HEK293 (cell line): Measurements from ENCODE around the gene PCDHGC4.

Experiments used
- ZBTB8A ChIP-seq: fragments of 450-650 bp; formaldehyde crosslinking; IDR thresholded peaks from 2 replicates; pipeline ENCODE4 v1.5.1; 2016; ENCODE audit warnings: missing biosample characterization, missing genetic modification characterization
- ZNF132 ChIP-seq: fragments of 450-650 bp; formaldehyde crosslinking; IDR thresholded peaks from 2 replicates; pipeline ENCODE4 v1.5.1; 2017; ENCODE audit warnings: missing biosample characterization, missing genetic modification characterization, borderline replicate concordance
- ZXDB ChIP-seq: fragments of 450-650 bp; formaldehyde crosslinking; IDR thresholded peaks from 2 replicates; pipeline ENCODE4 v1.5.1; 2016; ENCODE audit warnings: missing biosample characterization, missing genetic modification characterization
- TF ChIP-seq, protein P1 (sequence below): fragments of 450-650 bp; formaldehyde crosslinking; conservative IDR thresholded peaks from 2 replicates; pipeline ENCODE4 v1.5.1; 2016; ENCODE audit warnings: low read depth, missing biosample characterization, missing genetic modification characterization
- TF ChIP-seq, protein P2 (sequence below): fragments of 450-650 bp; formaldehyde crosslinking; IDR thresholded peaks from 2 replicates; pipeline ENCODE4 v1.5.1; 2016; ENCODE audit warnings: missing biosample characterization, missing genetic modification characterization
- TF ChIP-seq, protein P3 (sequence below): fragments of 450-650 bp; formaldehyde crosslinking; optimal IDR thresholded peaks from 2 replicates; pipeline ENCODE3; 2016; ENCODE audit warnings: missing biosample characterization, mild to moderate bottlenecking, missing genetic modification characterization
- TF ChIP-seq, protein P4 (sequence below): fragments of 450-650 bp; formaldehyde crosslinking; IDR thresholded peaks from 2 replicates; pipeline ENCODE4 v1.5.1; 2017; ENCODE audit warnings: missing biosample characterization, missing genetic modification characterization
- TF ChIP-seq, protein P5 (sequence below): fragments of 450-650 bp; formaldehyde crosslinking; IDR thresholded peaks from 2 replicates; pipeline ENCODE4 v1.5.1; 2016; ENCODE audit warnings: missing biosample characterization, missing genetic modification characterization
- TF ChIP-seq, protein P6 (sequence below): fragments of 450-650 bp; formaldehyde crosslinking; IDR thresholded peaks from 2 replicates; pipeline ENCODE4 v1.5.1; 2016; ENCODE audit warnings: missing biosample characterization, missing genetic modification characterization

PCDHGC4 gene

DNA sequence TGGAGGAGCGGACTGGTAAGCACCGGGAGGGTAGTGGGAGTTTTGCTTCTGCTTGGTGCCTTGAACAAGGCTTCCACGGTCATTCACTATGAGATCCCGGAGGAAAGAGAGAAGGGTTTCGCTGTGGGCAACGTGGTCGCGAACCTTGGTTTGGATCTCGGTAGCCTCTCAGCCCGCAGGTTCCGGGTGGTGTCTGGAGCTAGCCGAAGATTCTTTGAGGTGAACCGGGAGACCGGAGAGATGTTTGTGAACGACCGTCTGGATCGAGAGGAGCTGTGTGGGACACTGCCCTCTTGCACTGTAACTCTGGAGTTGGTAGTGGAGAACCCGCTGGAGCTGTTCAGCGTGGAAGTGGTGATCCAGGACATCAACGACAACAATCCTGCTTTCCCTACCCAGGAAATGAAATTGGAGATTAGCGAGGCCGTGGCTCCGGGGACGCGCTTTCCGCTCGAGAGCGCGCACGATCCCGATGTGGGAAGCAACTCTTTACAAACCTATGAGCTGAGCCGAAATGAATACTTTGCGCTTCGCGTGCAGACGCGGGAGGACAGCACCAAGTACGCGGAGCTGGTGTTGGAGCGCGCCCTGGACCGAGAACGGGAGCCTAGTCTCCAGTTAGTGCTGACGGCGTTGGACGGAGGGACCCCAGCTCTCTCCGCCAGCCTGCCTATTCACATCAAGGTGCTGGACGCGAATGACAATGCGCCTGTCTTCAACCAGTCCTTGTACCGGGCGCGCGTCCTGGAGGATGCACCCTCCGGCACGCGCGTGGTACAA, 8.5 kb upstream of the PCDHGC4 start (continued):
- TF ChIP-seq, protein P1, sequence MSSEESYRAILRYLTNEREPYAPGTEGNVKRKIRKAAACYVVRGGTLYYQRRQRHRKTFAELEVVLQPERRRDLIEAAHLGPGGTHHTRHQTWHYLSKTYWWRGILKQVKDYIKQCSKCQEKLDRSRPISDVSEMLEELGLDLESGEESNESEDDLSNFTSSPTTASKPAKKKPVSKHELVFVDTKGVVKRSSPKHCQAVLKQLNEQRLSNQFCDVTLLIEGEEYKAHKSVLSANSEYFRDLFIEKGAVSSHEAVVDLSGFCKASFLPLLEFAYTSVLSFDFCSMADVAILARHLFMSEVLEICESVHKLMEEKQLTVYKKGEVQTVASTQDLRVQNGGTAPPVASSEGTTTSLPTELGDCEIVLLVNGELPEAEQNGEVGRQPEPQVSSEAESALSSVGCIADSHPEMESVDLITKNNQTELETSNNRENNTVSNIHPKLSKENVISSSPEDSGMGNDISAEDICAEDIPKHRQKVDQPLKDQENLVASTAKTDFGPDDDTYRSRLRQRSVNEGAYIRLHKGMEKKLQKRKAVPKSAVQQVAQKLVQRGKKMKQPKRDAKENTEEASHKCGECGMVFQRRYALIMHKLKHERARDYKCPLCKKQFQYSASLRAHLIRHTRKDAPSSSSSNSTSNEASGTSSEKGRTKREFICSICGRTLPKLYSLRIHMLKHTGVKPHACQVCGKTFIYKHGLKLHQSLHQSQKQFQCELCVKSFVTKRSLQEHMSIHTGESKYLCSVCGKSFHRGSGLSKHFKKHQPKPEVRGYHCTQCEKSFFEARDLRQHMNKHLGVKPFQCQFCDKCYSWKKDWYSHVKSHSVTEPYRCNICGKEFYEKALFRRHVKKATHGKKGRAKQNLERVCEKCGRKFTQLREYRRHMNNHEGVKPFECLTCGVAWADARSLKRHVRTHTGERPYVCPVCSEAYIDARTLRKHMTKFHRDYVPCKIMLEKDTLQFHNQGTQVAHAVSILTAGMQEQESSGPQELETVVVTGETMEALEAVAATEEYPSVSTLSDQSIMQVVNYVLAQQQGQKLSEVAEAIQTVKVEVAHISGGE (tag by site-specific recombination), result 0 out of 2 replicates have a peak, but pooled peaks have one; percentile 5
- TF ChIP-seq, protein P2, sequence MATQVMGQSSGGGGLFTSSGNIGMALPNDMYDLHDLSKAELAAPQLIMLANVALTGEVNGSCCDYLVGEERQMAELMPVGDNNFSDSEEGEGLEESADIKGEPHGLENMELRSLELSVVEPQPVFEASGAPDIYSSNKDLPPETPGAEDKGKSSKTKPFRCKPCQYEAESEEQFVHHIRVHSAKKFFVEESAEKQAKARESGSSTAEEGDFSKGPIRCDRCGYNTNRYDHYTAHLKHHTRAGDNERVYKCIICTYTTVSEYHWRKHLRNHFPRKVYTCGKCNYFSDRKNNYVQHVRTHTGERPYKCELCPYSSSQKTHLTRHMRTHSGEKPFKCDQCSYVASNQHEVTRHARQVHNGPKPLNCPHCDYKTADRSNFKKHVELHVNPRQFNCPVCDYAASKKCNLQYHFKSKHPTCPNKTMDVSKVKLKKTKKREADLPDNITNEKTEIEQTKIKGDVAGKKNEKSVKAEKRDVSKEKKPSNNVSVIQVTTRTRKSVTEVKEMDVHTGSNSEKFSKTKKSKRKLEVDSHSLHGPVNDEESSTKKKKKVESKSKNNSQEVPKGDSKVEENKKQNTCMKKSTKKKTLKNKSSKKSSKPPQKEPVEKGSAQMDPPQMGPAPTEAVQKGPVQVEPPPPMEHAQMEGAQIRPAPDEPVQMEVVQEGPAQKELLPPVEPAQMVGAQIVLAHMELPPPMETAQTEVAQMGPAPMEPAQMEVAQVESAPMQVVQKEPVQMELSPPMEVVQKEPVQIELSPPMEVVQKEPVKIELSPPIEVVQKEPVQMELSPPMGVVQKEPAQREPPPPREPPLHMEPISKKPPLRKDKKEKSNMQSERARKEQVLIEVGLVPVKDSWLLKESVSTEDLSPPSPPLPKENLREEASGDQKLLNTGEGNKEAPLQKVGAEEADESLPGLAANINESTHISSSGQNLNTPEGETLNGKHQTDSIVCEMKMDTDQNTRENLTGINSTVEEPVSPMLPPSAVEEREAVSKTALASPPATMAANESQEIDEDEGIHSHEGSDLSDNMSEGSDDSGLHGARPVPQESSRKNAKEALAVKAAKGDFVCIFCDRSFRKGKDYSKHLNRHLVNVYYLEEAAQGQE (tag by site-specific recombination), result peak; percentile 61
- TF ChIP-seq, protein P3, sequence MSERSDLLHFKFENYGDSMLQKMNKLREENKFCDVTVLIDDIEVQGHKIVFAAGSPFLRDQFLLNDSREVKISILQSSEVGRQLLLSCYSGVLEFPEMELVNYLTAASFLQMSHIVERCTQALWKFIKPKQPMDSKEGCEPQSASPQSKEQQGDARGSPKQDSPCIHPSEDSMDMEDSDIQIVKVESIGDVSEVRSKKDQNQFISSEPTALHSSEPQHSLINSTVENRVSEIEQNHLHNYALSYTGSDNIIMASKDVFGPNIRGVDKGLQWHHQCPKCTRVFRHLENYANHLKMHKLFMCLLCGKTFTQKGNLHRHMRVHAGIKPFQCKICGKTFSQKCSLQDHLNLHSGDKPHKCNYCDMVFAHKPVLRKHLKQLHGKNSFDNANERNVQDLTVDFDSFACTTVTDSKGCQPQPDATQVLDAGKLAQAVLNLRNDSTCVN (tag by site-specific recombination), result peak; percentile 81
- TF ChIP-seq ZXDB (0 out of 2 replicates have a peak, but pooled peaks have one; percentile 16), ZBTB8A (peak; percentile 44; the same call in 1 of the 2 replicates), ZNF132 (tag by site-specific recombination) (no peak)
- TF ChIP-seq, protein P4, sequence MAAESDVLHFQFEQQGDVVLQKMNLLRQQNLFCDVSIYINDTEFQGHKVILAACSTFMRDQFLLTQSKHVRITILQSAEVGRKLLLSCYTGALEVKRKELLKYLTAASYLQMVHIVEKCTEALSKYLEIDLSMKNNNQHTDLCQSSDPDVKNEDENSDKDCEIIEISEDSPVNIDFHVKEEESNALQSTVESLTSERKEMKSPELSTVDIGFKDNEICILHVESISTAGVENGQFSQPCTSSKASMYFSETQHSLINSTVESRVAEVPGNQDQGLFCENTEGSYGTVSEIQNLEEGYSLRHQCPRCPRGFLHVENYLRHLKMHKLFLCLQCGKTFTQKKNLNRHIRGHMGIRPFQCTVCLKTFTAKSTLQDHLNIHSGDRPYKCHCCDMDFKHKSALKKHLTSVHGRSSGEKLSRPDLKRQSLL (tag by site-specific recombination), result peak; percentile 24; the same call in 1 of the 2 replicates
- TF ChIP-seq, protein P5, sequence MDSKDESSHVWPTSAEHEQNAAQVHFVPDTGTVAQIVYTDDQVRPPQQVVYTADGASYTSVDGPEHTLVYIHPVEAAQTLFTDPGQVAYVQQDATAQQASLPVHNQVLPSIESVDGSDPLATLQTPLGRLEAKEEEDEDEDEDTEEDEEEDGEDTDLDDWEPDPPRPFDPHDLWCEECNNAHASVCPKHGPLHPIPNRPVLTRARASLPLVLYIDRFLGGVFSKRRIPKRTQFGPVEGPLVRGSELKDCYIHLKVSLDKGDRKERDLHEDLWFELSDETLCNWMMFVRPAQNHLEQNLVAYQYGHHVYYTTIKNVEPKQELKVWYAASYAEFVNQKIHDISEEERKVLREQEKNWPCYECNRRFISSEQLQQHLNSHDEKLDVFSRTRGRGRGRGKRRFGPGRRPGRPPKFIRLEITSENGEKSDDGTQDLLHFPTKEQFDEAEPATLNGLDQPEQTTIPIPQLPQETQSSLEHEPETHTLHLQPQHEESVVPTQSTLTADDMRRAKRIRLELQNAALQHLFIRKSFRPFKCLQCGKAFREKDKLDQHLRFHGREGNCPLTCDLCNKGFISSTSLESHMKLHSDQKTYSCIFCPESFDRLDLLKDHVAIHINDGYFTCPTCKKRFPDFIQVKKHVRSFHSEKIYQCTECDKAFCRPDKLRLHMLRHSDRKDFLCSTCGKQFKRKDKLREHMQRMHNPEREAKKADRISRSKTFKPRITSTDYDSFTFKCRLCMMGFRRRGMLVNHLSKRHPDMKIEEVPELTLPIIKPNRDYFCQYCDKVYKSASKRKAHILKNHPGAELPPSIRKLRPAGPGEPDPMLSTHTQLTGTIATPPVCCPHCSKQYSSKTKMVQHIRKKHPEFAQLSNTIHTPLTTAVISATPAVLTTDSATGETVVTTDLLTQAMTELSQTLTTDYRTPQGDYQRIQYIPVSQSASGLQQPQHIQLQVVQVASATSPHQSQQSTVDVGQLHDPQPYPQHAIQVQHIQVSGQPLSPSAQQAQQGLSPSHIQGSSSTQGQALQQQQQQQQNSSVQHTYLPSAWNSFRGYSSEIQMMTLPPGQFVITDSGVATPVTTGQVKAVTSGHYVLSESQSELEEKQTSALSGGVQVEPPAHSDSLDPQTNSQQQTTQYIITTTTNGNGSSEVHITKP (tag by site-specific recombination), result no peak
- TF ChIP-seq, protein P6, sequence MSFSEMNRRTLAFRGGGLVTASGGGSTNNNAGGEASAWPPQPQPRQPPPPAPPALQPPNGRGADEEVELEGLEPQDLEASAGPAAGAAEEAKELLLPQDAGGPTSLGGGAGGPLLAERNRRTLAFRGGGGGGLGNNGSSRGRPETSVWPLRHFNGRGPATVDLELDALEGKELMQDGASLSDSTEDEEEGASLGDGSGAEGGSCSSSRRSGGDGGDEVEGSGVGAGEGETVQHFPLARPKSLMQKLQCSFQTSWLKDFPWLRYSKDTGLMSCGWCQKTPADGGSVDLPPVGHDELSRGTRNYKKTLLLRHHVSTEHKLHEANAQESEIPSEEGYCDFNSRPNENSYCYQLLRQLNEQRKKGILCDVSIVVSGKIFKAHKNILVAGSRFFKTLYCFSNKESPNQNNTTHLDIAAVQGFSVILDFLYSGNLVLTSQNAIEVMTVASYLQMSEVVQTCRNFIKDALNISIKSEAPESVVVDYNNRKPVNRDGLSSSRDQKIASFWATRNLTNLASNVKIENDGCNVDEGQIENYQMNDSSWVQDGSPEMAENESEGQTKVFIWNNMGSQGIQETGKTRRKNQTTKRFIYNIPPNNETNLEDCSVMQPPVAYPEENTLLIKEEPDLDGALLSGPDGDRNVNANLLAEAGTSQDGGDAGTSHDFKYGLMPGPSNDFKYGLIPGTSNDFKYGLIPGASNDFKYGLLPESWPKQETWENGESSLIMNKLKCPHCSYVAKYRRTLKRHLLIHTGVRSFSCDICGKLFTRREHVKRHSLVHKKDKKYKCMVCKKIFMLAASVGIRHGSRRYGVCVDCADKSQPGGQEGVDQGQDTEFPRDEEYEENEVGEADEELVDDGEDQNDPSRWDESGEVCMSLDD (tag by site-specific recombination), result peak; percentile 12; the same call in 1 of the 2 replicates
- TF ChIP-seq, all 188 proteins: peak for 12
